Osteocyte (in vitro differentiated cells): ENCODE data around the gene ARMC5. TPM values are rescaled to one million over a fixed set of nuclear protein-coding genes. Genes with fewer than 3 reads are reported as not detected.

ENCODE experiments used
- DNase-seq: peaks from one replicate; pipeline ENCODE4 v3.0.0; 2021; ENCODE audit warnings: mixed read lengths; ENCODE audit not compliant: unreplicated experiment; ENCODE audit errors: extremely low spot score
- H3K27ac Mint-ChIP-seq: one replicate; pipeline ENCODE4 v1.8.0; 2021; ENCODE audit warnings: mild to moderate bottlenecking, mixed read lengths; ENCODE audit not compliant: unreplicated experiment
- H3K27me3 Mint-ChIP-seq: one replicate; pipeline ENCODE4 v1.8.0; 2021; ENCODE audit warnings: mixed read lengths; ENCODE audit not compliant: unreplicated experiment
- H3K36me3 Mint-ChIP-seq: one replicate; pipeline ENCODE4 v1.8.0; 2021; ENCODE audit warnings: mixed read lengths; ENCODE audit not compliant: unreplicated experiment
- H3K4me1 Mint-ChIP-seq: one replicate; pipeline ENCODE4 v1.8.0; 2021; ENCODE audit warnings: mixed read lengths; ENCODE audit not compliant: unreplicated experiment
- H3K4me3 Mint-ChIP-seq: one replicate; pipeline ENCODE4 v1.8.0; 2021; ENCODE audit warnings: mild to moderate bottlenecking, moderate library complexity, mixed read lengths; ENCODE audit not compliant: unreplicated experiment
- H3K9me3 Mint-ChIP-seq: one replicate; pipeline ENCODE4 v1.8.0; 2021; ENCODE audit warnings: mixed read lengths; ENCODE audit not compliant: unreplicated experiment
- total RNA-seq: library from RNA; stranded (reverse); gene quantifications from 2 replicates; pipeline ENCODE4 v1.2.1, GENCODE V29; 2021
- TF ChIP-seq, protein P1 (sequence below): fragments of 200-600 bp; sonication (generic); IDR thresholded peaks from 2 replicates; pipeline ENCODE4 v1.5.0; 2021; ENCODE audit warnings: antibody characterized with exemption, mild to moderate bottlenecking, moderate library complexity

Gene ARMC5
- total RNA-seq, 1 donor from 2014 or later: 12.8 TPM

DNA sequence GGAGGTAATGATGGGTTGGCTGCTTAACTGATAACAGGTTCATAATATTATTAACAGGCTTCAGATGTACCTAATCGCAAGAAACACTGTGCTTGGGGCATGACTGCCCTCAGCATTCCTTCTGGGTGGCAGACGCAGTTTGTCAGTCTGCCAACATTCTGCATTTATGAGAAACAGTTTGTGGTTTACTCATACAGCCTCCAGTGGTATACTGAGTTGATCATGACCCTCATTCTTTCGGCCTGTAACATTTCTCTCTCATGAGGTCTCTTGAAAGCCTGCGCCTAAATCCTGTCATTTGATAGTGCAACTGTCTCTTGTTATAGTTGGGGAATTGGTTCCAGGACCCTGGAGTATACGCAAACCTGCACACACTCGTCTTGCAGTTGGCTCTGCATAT, 53.8 kb downstream of the ARMC5 start:
- DNase-seq: no peak
- Mint-ChIP-seq H3K9me3 (peaks cover 4% of the 10 kb centered on the region), H3K27me3 (peaks cover 14% of the 10 kb centered on the region), H3K4me1 (peaks cover 11% of the 10 kb centered on the region), H3K4me3 (no peak overlapping the region), H3K27ac (no peak overlapping the region), H3K36me3 (no peaks in the 10 kb centered on the region)
- TF ChIP-seq, protein P1, sequence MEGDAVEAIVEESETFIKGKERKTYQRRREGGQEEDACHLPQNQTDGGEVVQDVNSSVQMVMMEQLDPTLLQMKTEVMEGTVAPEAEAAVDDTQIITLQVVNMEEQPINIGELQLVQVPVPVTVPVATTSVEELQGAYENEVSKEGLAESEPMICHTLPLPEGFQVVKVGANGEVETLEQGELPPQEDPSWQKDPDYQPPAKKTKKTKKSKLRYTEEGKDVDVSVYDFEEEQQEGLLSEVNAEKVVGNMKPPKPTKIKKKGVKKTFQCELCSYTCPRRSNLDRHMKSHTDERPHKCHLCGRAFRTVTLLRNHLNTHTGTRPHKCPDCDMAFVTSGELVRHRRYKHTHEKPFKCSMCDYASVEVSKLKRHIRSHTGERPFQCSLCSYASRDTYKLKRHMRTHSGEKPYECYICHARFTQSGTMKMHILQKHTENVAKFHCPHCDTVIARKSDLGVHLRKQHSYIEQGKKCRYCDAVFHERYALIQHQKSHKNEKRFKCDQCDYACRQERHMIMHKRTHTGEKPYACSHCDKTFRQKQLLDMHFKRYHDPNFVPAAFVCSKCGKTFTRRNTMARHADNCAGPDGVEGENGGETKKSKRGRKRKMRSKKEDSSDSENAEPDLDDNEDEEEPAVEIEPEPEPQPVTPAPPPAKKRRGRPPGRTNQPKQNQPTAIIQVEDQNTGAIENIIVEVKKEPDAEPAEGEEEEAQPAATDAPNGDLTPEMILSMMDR: no peak

DNA sequence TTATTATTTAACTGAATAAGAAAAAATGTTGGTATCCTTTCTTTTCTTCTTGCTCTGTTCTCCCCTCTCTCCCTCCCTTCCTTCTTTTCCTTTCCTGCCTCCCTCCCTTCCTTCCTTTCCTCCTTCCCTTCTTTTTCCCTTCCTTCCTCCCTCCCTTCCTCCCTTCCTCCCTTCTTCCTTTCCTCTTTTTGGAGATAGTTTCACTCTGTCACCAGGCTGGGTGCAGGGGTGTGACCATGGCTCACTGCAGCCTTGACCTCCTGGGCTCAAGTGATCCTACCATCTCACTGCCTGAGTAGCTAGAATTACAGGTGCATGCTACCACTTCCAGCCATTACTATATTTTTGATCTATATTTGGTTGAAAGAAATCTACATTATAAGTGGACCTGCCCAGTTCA, 54.6 kb downstream of the ARMC5 start:
- H3K9me3 Mint-ChIP-seq: peaks cover 4% of the 10 kb centered on the region
- DNase-seq: no peak
- TF ChIP-seq, protein P1: no peak
- peaks cover 14% of the 10 kb centered on the region for H3K27me3 Mint-ChIP-seq
- peaks cover 5% of the 10 kb centered on the region for H3K4me1 Mint-ChIP-seq
- H3K27ac Mint-ChIP-seq: no peak overlapping the region
- H3K4me3 Mint-ChIP-seq: no peak overlapping the region
- no peaks in the 10 kb centered on the region for H3K36me3 Mint-ChIP-seq

Other genes with a start within 250 kb of the ARMC5 start
- not detected in 2 replicates for gene TRIM72, start 245.4 kb upstream of the ARMC5 start, total RNA-seq
- gene PYDC1, start 242.4 kb upstream of the ARMC5 start, total RNA-seq: not detected in 2 replicates
- gene ITGAM, start 199.5 kb upstream of the ARMC5 start, total RNA-seq: not detected in 2 replicates
- not detected in 2 replicates for gene ITGAX, start 104.3 kb upstream of the ARMC5 start, total RNA-seq
- not detected in 2 replicates for gene ITGAD, start 66.2 kb upstream of the ARMC5 start, total RNA-seq
- gene COX6A2, start 31.1 kb upstream of the ARMC5 start, total RNA-seq: not detected in 2 replicates
- 2.9 and 3.2 TPM in 2 replicates for gene ZNF843, start 16.7 kb upstream of the ARMC5 start, total RNA-seq
- 112 and 120 TPM in 2 replicates for gene TGFB1I1, start 12.7 kb downstream of the ARMC5 start, total RNA-seq
- gene SLC5A2, start 23.6 kb downstream of the ARMC5 start, total RNA-seq: not detected in 2 replicates
- 72.5 and 76.8 TPM in 2 replicates for gene RUSF1, start 48.9 kb downstream of the ARMC5 start, total RNA-seq
- not detected in 2 replicates for gene AHSP, start 68.4 kb downstream of the ARMC5 start, total RNA-seq